ENCODE results near the gene OR56A5. TPM values are rescaled to one million over a fixed set of nuclear protein-coding genes. Genes with fewer than 3 reads are reported as not detected.

Gene OR56A5
- total and polyA plus RNA-seq, 2 of the 4 experiments (the other 2 are of a cell fraction): not detected

GRCh38 chr11:5992150-5992549 is 23.9 kb upstream of the OR56A5 start:
- no CpG with 5 or more reads among the region's 3 CpGs for WGBS, 2 experiments (ENCODE audit: extremely low coverage in 2 of 2, insufficient read length in 1 of 2)
- H3K4ac ChIP-seq (ENCODE audit: low read depth, low read length): no peak overlapping the region
- no peak for ATAC-seq (ENCODE audit: low read depth)
- H2BK120ac ChIP-seq (ENCODE audit: low read depth, low read length): no peak overlapping the region
- H3K14ac ChIP-seq (replicated peaks; ENCODE audit: low read depth, low read length): no peak overlapping the region
- H2BK20ac ChIP-seq (ENCODE audit: low read depth, low read length): no peak overlapping the region
- no peak overlapping the region for H3K18ac ChIP-seq (ENCODE audit: low read depth, low read length)
- no peaks in the 10 kb centered on the region for H3K9me1 ChIP-seq (ENCODE audit: insufficient read depth, low read length)
- POLR2A ChIA-PET (ENCODE audit: unreplicated experiment): no interaction called here
- no peak overlapping the region for H3K9ac ChIP-seq (ENCODE audit: low read depth, low read length)
- intact Hi-C loops (cut with micrococcal nuclease) (no loop called here), in situ Hi-C loops (cut with MboI; ENCODE audit: low sequenced_read_pairs) (no loop called here), dilution Hi-C loops (cut with HindIII; ENCODE audit: low sequenced_read_pairs, unreplicated experiment) (no loop called here)
- H3K27me3 ChIP-seq (ENCODE audit: control insufficient read depth, insufficient read depth, low read length): no peaks in the 10 kb centered on the region
- H2AK9ac ChIP-seq (replicated peaks; ENCODE audit: low read depth, low read length, poor library complexity): no peak overlapping the region
- no peak overlapping the region for H3K23ac ChIP-seq (ENCODE audit: low read depth, low read length)
- TF ChIP-seq POLR2A (IDR thresholded peaks at IDR 0.05; ENCODE audit: low read depth, low read length) (no peak), SMC3 (IDR thresholded peaks at IDR 0.05; ENCODE audit: low read depth, low read length) (no peak), RFX5 (IDR thresholded peaks at IDR 0.05; ENCODE audit: low read depth, low read length) (no peak), RAD21 (IDR thresholded peaks at IDR 0.05; ENCODE audit: low read length) (no peak), RCOR1 (IDR thresholded peaks at IDR 0.05; ENCODE audit: insufficient replicate concordance, low read length) (no peak), NFE2L2 (IDR thresholded peaks at IDR 0.05; ENCODE audit: low read depth, low read length) (no peak), CTCF (conservative IDR thresholded peaks at IDR 0.05; ENCODE audit: low read depth, low read length) (no peak)
- TF ChIP-seq, protein P1, sequence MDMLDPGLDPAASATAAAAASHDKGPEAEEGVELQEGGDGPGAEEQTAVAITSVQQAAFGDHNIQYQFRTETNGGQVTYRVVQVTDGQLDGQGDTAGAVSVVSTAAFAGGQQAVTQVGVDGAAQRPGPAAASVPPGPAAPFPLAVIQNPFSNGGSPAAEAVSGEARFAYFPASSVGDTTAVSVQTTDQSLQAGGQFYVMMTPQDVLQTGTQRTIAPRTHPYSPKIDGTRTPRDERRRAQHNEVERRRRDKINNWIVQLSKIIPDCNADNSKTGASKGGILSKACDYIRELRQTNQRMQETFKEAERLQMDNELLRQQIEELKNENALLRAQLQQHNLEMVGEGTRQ (IDR thresholded peaks at IDR 0.05; ENCODE audit: low read depth, low read length): no peak
- TF ChIP-seq, protein P2, sequence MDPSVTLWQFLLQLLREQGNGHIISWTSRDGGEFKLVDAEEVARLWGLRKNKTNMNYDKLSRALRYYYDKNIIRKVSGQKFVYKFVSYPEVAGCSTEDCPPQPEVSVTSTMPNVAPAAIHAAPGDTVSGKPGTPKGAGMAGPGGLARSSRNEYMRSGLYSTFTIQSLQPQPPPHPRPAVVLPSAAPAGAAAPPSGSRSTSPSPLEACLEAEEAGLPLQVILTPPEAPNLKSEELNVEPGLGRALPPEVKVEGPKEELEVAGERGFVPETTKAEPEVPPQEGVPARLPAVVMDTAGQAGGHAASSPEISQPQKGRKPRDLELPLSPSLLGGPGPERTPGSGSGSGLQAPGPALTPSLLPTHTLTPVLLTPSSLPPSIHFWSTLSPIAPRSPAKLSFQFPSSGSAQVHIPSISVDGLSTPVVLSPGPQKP (IDR thresholded peaks at IDR 0.05; ENCODE audit: borderline replicate concordance, low read depth, low read length): no peak
- no peak overlapping the region for H4K91ac ChIP-seq (ENCODE audit: insufficient read depth, low read depth, low read length)
- no peak overlapping the region for H4K8ac ChIP-seq (ENCODE audit: low read depth in 2 of 2, low read length in 2 of 2)
- no peaks in the 10 kb centered on the region for H3K79me1 ChIP-seq (ENCODE audit: low read depth in 1 of 2, low read length in 2 of 2)
- H2BK5ac ChIP-seq (ENCODE audit: low read depth, low read length, poor library complexity, severe bottlenecking): no peak overlapping the region
- H3K56ac ChIP-seq (ENCODE audit: extremely low read depth, insufficient read depth, low read length): no peak overlapping the region
- no peak overlapping the region for H2AK5ac ChIP-seq (ENCODE audit: low read depth, low read length)
- BruUV-seq (replicated peaks): no TSS peak
- no peak overlapping the region for H3K4me3 ChIP-seq (ENCODE audit: insufficient read depth, low read depth, low read length)
- peaks cover 2% of the 10 kb centered on the region; the same call in 1 of the 2 replicates for H3K9me3 ChIP-seq (ENCODE audit: control insufficient read depth, insufficient read depth, low read length)
- no peaks in the 10 kb centered on the region for H3K4me1 ChIP-seq (ENCODE audit: control insufficient read depth, insufficient read depth, low read length)
- no peak overlapping the region for H2BK15ac ChIP-seq (ENCODE audit: low read depth, low read length)
- no peak for DNase-seq
- H3K4me2 ChIP-seq (ENCODE audit: low read depth, low read length): no peak overlapping the region
- H3K36me3 ChIP-seq (ENCODE audit: control insufficient read depth, insufficient read depth, low read length): no peaks in the 10 kb centered on the region
- no peak overlapping the region for H2AFZ ChIP-seq (replicated peaks; ENCODE audit: low read length, poor library complexity)
- CTCF ChIA-PET: no interaction called here
- no peak overlapping the region for H4K5ac ChIP-seq (ENCODE audit: low read depth, low read length)
- H4K20me1 ChIP-seq (ENCODE audit: insufficient read depth, low read length): no peaks in the 10 kb centered on the region
- no peak overlapping the region for H3K27ac ChIP-seq (ENCODE audit: insufficient read depth, low read length)
